ENCODE data around the gene PCYT2.

PCYT2 gene

DNA sequence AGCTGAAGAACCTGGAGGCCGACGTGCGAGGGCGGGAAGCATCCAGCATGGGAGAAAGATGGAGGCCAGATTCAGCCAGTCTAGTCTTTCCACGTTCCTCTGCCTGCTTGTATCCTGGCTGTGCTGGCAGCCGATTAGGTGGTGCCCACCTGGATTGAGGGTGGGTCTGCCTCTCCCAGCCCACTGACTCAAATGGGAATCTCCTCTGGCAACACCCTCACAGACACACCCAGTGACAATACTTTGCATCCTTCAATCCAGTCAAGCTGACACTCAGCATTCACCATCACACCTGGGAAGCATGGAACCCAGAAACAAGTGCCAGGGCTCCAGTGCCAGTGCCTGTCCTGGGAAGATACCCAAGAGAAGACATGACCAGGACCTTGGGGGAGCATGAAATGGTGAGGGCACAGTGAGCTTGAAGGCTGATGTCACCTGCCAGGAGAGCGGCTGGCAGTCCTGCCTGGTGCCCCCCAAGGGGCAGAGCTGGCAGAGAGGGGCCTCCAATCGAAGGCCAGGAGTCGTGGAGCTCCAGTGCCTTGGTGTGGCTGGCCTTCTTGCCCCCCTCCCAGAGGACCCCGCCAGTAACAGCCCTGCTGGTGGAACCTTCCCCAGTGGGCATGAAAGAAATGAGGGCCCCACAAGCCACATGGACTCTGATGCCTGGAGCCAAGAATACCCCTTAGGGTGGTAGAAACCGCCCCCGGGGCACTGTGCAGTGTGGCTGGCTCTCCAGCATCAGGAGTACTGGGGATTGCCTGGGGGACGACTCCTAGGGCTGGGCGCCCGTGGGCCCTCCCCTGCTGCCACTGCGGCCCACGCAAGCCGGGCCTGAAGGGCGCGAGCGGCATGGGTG lies 9.8 kb downstream of the PCYT2 start:
- DNase-seq (ENCODE audit: low read depth in 3 of 3) = no peak

DNA sequence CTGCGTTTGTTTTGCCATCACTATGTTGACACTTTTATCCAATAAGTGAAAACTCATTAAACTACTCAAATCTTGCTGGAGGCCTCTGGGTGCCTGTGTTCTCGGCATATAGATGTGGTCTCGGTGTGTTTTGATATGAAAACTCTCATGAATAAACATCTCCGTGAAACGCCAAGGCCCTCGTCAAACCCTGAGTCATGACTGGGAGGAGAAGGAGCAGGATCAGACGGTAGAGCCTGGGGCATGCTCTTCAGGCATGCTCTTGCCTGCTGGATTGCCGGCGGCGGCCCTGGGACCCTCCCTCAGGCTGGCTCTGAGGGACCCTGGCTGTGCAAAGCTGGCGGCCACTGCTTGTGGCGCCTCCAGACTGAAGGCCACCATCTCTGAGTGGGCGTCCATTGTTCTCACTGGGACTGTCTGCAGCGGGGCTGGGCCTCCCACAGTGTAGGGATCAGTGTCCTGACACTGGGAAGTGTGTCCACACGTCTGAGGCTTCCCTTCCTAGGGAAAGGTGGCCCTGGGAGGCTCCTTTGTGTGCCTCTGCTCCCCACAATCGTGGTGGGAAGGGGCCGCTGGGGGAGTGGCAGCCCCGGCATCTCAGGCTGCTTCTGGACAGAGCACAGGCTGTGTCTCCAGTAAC lies 10.9 kb downstream of the PCYT2 start:
- DNase-seq (ENCODE audit: low read depth in 3 of 3) = no peak

DNA sequence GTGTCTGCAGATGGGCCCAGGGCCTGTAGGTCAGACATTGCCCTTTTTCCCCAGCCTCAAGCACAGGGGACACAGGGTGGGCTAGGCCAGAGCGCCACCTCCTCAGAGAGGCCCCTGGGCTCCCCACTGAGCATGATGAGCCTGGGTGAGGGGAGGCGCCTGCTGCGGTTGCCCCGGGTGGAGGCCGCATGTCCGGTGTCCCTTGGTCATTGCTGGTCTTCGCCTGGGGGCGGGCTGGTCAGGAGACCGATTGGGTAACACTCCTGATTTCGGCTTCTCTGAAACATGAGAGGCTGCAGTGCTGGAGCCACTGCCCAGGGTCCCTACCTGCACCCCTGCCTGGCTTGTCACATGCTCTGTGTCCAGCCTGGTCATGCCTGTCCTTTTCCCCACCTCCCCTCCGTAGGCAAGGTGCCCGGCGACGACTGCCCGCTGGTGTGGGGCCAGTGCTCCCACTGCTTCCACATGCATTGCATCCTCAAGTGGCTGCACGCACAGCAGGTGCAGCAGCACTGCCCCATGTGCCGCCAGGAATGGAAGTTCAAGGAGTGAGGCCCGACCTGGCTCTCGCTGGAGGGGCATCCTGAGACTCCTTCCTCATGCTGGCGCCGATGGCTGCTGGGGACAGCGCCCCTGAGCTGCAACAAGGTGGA lies 11.6 kb downstream of the PCYT2 start:
- no peak for DNase-seq (ENCODE audit: low read depth in 3 of 3)

DNA sequence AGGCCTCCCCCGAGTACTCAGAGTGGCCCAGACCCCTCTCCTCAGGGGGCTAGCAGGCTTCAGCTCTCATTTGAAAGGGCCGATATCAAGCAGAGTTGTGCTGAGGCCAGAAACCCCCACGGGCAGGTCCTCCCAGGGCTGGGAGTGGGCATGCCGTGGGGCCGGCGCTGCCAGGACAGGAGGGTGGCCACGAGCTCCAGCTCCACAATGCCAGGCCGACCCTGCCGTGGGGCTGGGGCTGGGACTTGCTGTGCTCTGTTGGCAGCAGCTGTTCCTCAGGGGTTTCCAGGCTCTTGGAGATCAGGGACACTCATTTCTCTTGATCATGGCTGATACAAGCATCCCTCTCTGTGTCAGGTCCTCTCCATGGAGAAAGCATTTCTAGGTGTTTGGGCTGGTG lies 12.3 kb downstream of the PCYT2 start:
- DNase-seq (ENCODE audit: low read depth in 3 of 3) = no peak

DNA sequence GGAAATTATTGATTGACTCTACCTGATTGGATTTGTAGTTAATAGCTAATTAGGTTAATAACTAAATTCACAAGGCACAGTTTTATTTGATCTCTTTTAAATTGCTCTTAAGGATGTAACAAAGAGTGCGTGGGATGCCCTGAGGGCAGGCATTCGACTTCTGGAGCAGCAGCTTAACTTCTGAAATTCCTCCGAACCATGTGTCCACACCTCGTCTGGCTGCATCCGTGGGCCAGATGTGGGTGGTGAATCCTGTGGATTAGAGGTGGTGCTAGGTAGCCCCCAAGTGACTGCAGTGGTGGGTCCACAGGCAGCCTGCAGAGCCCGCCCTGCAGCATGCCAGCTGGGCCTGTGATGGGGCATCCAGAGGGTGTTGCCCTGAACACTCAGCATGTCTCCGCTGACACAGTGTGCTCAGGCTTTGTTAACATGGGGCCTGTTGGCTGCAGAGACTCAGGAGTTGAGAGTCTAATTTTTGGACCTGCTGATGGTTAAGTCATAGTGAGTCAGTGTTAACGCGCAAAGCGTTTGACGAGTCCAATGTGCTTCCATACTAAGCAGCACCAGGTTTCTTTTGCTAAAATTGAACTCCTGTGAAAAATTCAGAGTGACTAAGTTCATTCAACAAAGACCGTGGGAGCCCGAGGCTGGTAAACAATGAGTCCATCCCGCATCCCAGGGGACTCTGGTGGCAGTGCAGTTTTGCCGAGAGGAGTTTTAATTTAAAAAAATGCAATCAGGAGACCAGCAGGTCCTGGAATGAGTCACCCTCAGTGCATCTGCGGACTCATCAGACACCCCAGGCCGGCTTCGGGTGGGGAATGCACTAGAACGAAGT lies 13.0 kb downstream of the PCYT2 start:
- DNase-seq (ENCODE audit: low read depth in 3 of 3) = no peak

DNA sequence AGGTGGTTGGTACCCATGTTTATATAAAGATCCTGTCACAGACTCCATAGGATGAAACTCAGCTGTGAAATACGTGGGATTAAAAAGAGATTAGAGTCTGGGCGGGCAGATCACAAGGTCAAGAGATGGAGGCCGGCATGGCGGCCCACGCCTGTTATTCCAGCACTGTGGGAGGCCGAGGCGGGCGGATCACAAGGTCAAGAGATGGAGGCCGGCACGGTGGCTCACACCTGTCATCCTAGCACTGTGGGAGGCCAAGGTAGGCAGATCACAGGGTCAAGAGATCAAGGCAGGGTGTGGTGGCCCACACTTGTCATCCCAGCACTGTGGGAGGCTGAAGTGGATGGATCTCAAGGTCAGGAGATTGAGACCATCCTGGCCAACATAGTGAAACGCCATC lies 15.8 kb downstream of the PCYT2 start:
- DNase-seq (ENCODE audit: low read depth in 3 of 3) = no peak

DNA sequence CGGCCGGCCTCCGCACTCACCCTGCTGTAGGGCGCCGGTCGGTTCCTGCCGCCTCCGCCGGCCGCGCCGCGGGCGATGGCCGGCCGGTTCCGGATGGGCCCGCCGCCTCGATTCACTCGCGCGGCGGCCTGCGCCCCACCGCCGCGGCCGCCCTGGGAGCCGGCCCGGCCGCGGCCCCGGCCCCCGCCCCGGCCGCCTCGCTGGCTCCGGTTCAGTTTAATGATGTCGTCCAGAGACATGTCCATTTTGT lies 20.0 kb downstream of the PCYT2 start:
- DNase-seq (ENCODE audit: low read depth in 3 of 3) = no peak

DNA sequence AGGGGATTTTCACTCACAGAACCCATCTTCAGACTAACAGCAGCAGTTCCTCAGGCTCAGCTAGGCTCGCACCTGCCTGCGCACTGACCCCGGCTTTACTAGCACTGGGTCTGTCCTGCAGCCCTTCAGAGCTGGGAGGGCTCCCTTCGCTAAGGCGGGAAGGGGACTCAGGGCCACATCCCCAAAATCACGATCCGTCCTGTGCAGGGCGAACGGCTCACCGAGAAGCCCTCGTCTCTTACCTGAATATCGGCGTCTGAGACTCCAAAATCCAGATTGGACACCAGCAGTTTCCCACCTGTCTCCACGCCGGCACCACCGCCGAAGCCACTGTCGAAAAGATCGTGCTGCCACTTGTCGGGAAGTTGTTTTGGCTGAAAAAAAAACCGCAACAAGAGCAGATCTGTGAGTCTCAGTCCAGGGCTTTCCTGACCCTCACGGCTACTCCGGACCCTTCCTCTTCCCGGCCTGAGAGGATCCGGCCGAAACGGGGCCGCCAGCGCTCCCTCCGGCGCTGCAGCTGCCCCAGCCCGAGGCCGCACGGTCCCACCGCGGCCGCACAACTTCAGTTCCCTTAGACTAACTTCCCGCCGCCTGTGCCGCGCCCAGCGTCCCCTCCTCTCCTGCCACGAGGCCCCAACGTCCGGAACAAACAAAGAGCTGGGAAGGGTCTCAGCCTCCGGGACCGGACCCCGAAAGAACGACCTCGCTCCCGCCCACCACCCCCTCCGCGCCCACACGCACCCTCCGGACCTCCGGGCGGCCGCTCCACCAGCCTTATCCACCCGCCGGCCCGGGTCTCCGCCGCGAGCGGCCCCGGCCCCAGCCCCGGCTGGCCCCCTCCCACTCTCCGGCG lies 20.5 kb downstream of the PCYT2 start:
- peak in 1 of 3 experiments; percentile 11 for DNase-seq (ENCODE audit: low read depth in 3 of 3)

DNA sequence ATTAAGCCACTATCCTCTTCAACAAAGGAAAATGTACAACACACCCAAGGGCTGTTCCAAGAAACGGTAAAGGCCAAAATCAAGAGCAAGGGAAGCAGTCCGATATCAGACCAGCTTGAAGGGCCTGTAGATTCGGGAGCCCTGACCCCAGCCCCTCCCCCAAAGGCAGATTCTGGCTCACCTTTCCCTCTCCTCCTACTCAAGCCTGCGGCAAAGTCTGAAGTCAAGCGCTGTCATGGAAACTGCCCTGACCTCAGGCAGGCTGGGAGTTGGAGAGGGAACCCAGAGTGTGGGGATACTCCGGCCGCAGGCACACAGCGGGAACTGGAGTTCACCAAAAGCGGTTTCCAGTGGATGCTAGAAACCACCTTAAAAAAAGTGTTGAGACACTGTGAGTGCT lies 21.6 kb downstream of the PCYT2 start:
- DNase-seq (ENCODE audit: low read depth in 3 of 3) = no peak

DNA sequence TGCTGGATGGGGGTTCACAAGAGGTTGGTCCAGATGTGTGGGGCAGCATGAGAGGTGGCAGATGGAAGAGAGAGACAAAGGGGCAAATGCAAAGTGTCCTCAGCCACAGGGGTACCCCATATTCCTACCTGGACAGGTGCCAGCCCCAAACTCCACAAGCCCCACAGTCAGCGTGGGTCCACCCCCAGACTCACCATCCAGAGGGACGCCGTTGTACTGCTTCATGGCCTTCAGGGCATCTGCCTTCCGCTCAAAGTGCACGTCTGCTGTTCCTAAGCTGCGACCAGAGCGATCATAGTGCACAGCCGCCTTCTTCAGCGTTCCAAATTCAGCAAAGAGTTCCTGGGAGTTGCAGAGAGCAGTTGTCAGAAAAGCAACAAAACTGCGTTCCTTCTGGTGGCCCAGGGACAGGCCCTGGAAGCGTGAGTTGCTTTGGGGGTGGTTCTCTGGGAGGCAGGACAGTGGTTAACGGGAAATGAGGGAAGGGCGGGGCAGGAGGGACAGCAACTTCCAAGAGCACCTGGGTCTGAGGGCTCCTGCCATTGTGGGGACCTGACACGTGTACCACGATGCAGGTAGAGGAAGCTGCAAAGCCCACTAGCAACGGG lies 22.1 kb downstream of the PCYT2 start:
- DNase-seq (ENCODE audit: low read depth in 3 of 3) = no peak

DNA sequence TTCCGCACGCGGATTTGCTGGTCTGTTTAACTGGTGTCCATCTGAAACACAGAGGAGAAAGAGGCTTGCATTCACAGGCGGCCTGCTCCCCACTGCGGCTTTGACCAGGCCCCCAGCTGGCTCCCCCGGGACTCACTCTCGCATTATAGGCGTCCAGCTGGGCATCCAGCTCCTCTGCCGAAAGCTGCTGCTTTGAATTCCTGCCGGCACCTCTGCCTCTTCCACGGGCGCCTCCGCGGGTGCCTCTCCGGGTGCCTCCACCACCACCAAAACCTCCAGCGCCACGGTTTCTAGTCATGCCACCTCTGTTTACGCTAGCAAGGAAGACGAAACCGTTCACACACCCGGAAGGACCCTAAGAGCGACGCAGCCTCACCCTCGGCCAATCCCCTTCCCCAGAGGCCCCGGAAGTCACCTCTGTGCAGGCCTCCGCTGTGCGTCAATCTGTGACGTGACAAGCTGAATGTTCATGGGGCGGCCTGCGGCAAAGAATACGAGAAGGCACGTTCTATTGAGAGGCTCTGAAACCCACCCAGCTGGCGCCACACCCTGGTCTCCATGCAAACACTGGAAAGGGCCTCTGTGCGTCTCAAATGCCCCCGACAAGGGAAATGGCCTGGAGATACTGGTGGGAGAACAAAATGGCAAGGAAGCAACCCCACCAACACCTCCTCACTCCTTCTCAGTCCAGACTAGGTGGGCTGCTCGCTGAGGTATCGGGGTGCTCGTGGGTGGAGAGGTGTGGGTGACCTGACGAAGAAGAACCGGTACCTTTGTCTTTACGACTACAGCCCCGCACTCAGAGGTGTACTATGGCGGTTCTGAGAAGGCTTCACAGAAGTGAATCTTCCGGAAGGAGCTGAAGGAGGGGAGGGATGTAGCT lies 22.9 kb downstream of the PCYT2 start:
- no peak for DNase-seq (ENCODE audit: low read depth in 3 of 3)

DNA sequence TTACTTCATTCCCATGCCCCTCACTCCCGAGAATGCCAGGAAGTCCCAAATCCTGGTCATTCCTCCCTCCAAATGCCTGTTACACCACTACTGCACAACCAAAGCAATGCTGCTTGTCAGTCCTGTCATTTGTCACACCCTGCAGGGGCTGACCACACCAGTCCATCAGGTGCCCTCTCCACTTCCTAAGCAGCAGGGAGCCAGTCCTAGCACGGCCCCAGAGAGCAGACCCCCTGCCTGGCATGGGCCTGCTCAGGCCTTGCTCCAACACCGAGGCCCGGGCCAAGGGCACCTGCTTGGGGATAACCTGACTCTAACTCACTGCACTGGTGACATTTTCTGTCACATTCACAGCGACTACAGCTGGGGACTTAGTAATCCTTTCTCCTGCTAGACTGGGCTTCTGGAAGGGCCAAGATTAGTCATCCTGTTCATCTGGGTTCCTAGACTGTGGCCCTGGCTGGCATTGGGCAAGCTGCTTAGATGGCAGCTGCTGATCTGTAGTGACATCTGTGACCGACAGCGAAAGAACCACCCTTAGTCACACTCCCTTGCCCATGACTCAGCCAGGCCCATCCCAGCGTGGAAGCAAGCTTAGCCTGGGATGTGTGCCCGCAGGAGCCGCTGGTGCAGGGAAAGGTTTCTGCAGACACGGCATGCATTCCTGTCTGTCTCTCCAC lies 25.2 kb downstream of the PCYT2 start:
- no peak for DNase-seq (ENCODE audit: low read depth in 3 of 3)

DNA sequence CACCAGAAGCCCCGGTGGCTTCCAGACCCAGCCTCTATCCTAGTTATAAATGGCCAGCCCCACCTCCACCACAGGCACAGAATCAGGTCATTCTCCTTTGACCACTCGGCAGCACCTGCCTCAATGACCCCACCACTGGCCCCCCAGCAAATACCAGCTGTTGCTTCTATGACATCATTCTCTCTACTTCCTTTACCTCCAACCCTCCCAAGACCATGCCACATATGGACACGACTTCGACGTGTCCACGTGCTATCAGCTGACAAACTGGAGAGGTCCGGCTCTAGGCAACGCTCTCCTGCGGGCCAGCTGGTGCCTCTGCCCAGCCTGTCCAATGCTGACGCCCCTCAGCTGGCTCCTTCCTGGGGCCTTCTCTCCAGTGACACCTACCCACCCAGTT lies 25.7 kb downstream of the PCYT2 start:
- DNase-seq (ENCODE audit: low read depth in 3 of 3) = no peak

DNA sequence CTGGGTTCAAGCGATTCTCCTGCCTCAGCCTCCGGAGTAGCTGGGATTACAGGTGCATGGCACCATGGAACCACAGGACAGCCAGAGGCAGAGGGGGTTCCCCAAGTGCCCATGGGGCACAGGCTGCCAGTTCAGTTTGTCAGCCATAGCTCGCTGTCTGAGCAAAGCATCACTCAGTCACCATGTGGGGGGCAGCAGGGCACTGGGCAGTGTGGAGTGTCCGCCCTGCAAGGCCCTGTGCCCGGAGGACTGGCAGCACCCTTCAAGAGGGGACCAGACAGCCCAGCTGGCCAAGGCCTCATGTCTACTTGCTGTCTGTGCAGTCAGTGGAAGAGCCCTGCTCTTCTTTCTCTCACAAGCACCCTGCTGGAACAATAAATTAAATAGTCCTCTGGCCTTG lies 26.2 kb downstream of the PCYT2 start:
- no peak for DNase-seq (ENCODE audit: low read depth in 3 of 3)

DNA sequence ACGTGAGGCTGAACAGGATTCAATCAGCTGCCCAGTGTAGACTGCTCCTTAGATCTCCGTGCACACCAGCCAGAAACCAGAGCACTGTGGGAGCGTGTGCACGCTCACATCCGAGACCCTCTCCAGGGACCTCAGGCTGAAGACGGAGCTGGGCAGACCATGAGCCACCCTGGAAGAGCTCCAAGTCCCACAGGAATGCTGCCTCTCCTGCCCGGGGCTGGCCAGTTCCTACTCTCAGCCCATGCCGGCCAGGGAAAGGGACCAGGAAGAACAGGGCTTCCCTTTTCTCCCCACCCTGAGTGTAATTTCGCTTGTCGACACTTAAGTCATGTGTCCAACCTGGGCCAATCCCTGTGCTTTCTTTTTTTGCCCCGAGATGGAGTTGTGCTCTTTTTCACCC lies 26.7 kb downstream of the PCYT2 start:
- no peak for DNase-seq (ENCODE audit: low read depth in 3 of 3)

DNA sequence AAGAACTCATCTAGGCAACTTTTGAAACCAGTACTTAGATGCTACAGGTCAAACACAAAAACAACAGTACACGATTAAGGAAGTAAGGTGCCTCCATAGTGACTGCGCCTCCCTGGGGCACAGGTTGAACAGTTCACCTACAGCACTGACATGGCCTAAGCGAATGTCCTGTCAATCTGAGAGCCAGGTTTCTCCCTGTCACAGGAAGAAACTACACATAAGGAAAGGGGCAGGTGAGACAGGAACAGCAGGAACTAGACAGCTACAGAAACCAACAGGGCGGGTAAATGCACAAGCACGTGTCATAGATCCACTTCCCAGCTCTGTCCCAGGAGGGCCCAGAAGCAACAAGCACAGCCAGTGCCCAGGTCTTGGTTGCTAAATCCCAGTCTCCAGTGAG lies 32.1 kb downstream of the PCYT2 start:
- no peak for DNase-seq (ENCODE audit: low read depth in 3 of 3)

DNA sequence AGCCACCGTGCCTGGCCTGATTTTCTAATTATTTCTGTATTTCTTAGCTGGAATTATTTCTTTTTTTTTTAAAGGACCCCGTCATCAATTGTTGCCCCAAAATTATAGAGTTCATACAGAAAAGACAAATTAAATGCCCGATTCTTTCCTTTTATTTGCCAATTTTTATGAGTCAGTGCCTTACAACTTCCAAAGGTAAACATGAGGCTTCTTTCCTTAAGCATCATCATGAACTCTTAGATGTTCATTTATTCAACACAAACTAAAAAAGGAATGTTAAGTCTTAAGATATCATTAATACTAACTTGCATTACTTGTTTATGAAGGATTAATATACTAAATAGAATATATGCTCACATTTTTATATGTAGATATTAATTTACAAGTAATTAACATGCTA lies 32.9 kb downstream of the PCYT2 start:
- no peak for DNase-seq (ENCODE audit: low read depth in 3 of 3)

DNA sequence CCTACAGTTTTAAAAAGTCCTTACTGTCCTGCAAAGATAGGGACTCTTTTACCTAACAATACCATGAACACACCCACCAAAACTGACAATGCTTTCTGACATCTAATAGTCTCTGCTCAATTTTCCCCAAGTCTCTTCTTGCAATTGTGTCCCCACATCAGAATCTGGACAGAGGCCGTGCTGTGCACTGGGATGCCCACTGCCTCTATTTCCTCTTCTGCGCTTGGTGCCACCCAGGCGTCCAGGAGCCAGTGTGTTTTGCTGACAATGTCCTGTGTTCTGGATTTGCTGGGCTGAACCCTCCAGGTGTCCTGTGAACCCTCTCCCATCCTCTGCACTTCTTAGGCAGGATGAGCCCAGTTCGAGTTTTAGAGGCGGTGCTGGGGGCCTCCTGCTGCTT lies 33.6 kb downstream of the PCYT2 start:
- DNase-seq (ENCODE audit: low read depth in 3 of 3) = no peak

Measured in stimulated activated CD4-positive, alpha-beta T cell treated with anti-CD3 and anti-CD28 coated beads, TNF-alpha, amount 100 ng/mL, for 4 hours (primary cell).